Small intestine (tissue), 7 donors: ENCODE results near the gene TRAF5. TPM values are rescaled to one million over a fixed set of nuclear protein-coding genes. Genes with fewer than 3 reads are reported as not detected.
"Not testable (repeated sequence)": the region's sequence is repeated elsewhere in the genome, so short reads cannot be mapped to it uniquely, and the experiment has no call there.

Experiments
- DNase-seq, 2 donors: peaks; one replicate each; pipeline versions ENCODE4 v3.0.0 to v3.0.0-alpha.2; 2013
- FAIRE-seq: peaks from 2 replicates; lab custom pipeline; 2012; peaks lifted over from hg19 to GRCh38; lab: Jason Lieb, UNC
- H3K27ac ChIP-seq, 3 donors: one replicate each; pipeline ENCODE4 v1.5.1; 2013; ENCODE audit warnings: low read length in 2 of 3, mild to moderate bottlenecking in 2 of 3, control low read depth in 1 of 3, inconsistent platforms in 1 of 3, low read depth in 1 of 3, moderate library complexity in 1 of 3
- H3K27me3 ChIP-seq, 3 donors: one replicate each; pipeline ENCODE4 v1.6.1; 2013; ENCODE audit warnings: low read length in 3 of 3, inconsistent platforms in 1 of 3; ENCODE audit not compliant: control insufficient read depth in 3 of 3, insufficient read depth in 3 of 3
- H3K36me3 ChIP-seq, 3 donors: one replicate each; pipeline ENCODE4 v1.6.1; 2013; ENCODE audit warnings: low read length in 3 of 3, inconsistent platforms in 1 of 3, low read depth in 1 of 3, mild to moderate bottlenecking in 1 of 3, moderate library complexity in 1 of 3; ENCODE audit not compliant: control insufficient read depth in 3 of 3, insufficient read depth in 2 of 3
- H3K4me1 ChIP-seq, 3 donors: one replicate each; pipeline ENCODE4 v1.6.1; 2013; ENCODE audit warnings: low read length in 2 of 3, inconsistent platforms in 1 of 3, low read depth in 1 of 3, mild to moderate bottlenecking in 1 of 3, moderate library complexity in 1 of 3; ENCODE audit not compliant: control insufficient read depth in 3 of 3, insufficient read depth in 2 of 3
- H3K4me3 ChIP-seq, 3 donors: one replicate each; pipeline ENCODE4 v1.5.1; 2013; ENCODE audit warnings: low read length in 3 of 3, control low read depth in 1 of 3, inconsistent platforms in 1 of 3, low read depth in 1 of 3, mild to moderate bottlenecking in 1 of 3, moderate library complexity in 1 of 3
- H3K9me3 ChIP-seq, 2 donors: one replicate each; pipeline ENCODE4 v1.6.1; 2013; ENCODE audit warnings: low read depth in 1 of 2, low read length in 1 of 2; ENCODE audit not compliant: control insufficient read depth in 2 of 2, insufficient read depth in 1 of 2
- WGBS, 3 donors: extraction: QIAGEN DNeasy Blood & Tissue Kit; methylation state at CpG; one replicate each; pipeline ENCODE4 v1.1.7; 2013; 5-methylcytosine and 5-hydroxymethylcytosine counted together
- polyA plus RNA-seq, 4 donors: library from polyadenylated mRNA; stranded (reverse) in 3 of 4; unstranded in 1 of 4; fragments of 200-250 nt in 3 of 4; fragments of 120-200 nt in 1 of 4; gene quantifications; one replicate each; pipeline versions ENCODE4 v1.2.1 to v1.2.3, GENCODE V29; 2013
- donor health status: healthy with polysubstance abuse.
- donor health status: control.
- donor health status: control.
- donor health status: Bipolar disorder and iron deficiency.
- donor health status: healthy.

Gene TRAF5
- polyA plus RNA-seq, 4 donors: 0.67 to 11.9 (median 3.7) TPM

GRCh38 chr1:211345719-211346118 is 19.1 kb downstream of the TRAF5 start:
- no peak overlapping the region for H3K4me3 ChIP-seq
- WGBS, 3 donors: 97 to 100% (median 99%) methylated on average over 2 of the region's 2 CpGs
- peaks cover 2 to 6% (median 4%) of the 10 kb centered on the region in 3 donors for H3K4me1 ChIP-seq
- no peaks in the 10 kb centered on the region for H3K27me3 ChIP-seq
- H3K9me3 ChIP-seq: no peaks in the 10 kb centered on the region
- DNase-seq (no peak), FAIRE-seq (no peak)
- peaks cover 0 to 3% (median 0%) of the 10 kb centered on the region in 3 donors for H3K36me3 ChIP-seq
- no peak overlapping the region for H3K27ac ChIP-seq

GRCh38 chr1:211347077-211347844 is 20.6 kb downstream of the TRAF5 start:
- 84 to 89% (median 88%) methylated on average over 4 of the region's 4 CpGs for WGBS, 3 donors
- peaks cover 0 to 8% of the 10 kb centered on the region in 2 donors for H3K9me3 ChIP-seq
- peaks cover 0 to 3% (median 0%) of the 10 kb centered on the region in 3 donors for H3K36me3 ChIP-seq
- no peak for DNase-seq
- H3K4me1 ChIP-seq: peaks cover 0 to 6% (median 2%) of the 10 kb centered on the region in 3 donors
- no peak for FAIRE-seq
- H3K27me3 ChIP-seq: no peaks in the 10 kb centered on the region
- H3K27ac ChIP-seq: no peak overlapping the region
- H3K4me3 ChIP-seq: no peak overlapping the region

- Histone ChIP-seq H3K4me3 (no peak overlapping the region), H3K4me1 (peaks cover 0 to 7% (median 5%) of the 10 kb centered on the region in 3 donors), H3K27me3 (no peaks in the 10 kb centered on the region), H3K27ac (no peak overlapping the region), H3K9me3 (peaks cover 0 to 11% of the 10 kb centered on the region in 2 donors), H3K36me3 (peaks cover 0 to 3% (median 0%) of the 10 kb centered on the region in 3 donors)
- DNase-seq (no peak), FAIRE-seq (no peak)
These were observed 21.9 kb downstream of the TRAF5 start for GRCh38 chr1:211348547-211348946.

GRCh38 chr1:211349741-211350140 is 23.1 kb downstream of the TRAF5 start:
- Histone ChIP-seq H3K27me3 (no peaks in the 10 kb centered on the region), H3K4me1 (peaks cover 0 to 7% (median 0%) of the 10 kb centered on the region in 3 donors), H3K9me3 (peaks cover 0 to 11% of the 10 kb centered on the region in 2 donors), H3K36me3 (peaks cover 0 to 3% (median 0%) of the 10 kb centered on the region in 3 donors), H3K4me3 (no peak overlapping the region), H3K27ac (no peak overlapping the region)
- WGBS, 3 donors: 34 to 74% (median 55%) methylated on average over 2 of the region's 2 CpGs
- DNase-seq (no peak), FAIRE-seq (no peak)

GRCh38 chr1:211352055-211352454 is 25.4 kb downstream of the TRAF5 start:
- not testable (repeated sequence) for H3K36me3 ChIP-seq, DNase-seq, H3K4me3 ChIP-seq, H3K4me1 ChIP-seq, H3K27ac ChIP-seq, FAIRE-seq, H3K27me3 ChIP-seq
- WGBS, 3 donors: 95 to 98% (median 98%) methylated on average over 3 of the region's 3 CpGs
- peaks cover 0 to 11% of the 10 kb centered on the region in 2 donors for H3K9me3 ChIP-seq

GRCh38 chr1:211352465-211352864 is 25.8 kb downstream of the TRAF5 start:
- DNase-seq: no peak
- no peak overlapping the region for H3K27ac ChIP-seq
- WGBS, 3 donors: 94 to 100% (median 96%) methylated on average over 2 of the region's 2 CpGs
- H3K4me1 ChIP-seq: peaks cover 0 to 5% (median 0%) of the 10 kb centered on the region in 3 donors
- H3K36me3 ChIP-seq: peaks cover 0 to 9% (median 3%) of the 10 kb centered on the region in 3 donors
- no peak for FAIRE-seq
- H3K9me3 ChIP-seq: peaks cover 0 to 11% of the 10 kb centered on the region in 2 donors
- H3K27me3 ChIP-seq: no peaks in the 10 kb centered on the region
- no peak overlapping the region for H3K4me3 ChIP-seq

GRCh38 chr1:211352985-211353515 is 26.4 kb downstream of the TRAF5 start:
- Histone ChIP-seq H3K4me1 (peaks cover 0 to 5% (median 0%) of the 10 kb centered on the region in 3 donors), H3K9me3 (peaks cover 0 to 11% of the 10 kb centered on the region in 2 donors), H3K27me3 (no peaks in the 10 kb centered on the region), H3K36me3 (peaks cover 0 to 9% (median 3%) of the 10 kb centered on the region in 3 donors), H3K27ac (no peak overlapping the region), H3K4me3 (no peak overlapping the region)
- FAIRE-seq (no peak), DNase-seq (peak in 1 of 2 donors; percentile 67)
- WGBS, 3 donors: 49 to 66% (median 63%) methylated on average over 8 of the region's 8 CpGs

- Histone ChIP-seq H3K27me3 (no peaks in the 10 kb centered on the region), H3K36me3 (peaks cover 0 to 9% (median 3%) of the 10 kb centered on the region in 3 donors), H3K4me3 (no peak overlapping the region), H3K9me3 (peaks cover 0 to 11% of the 10 kb centered on the region in 2 donors), H3K4me1 (peaks cover 0 to 5% (median 0%) of the 10 kb centered on the region in 3 donors), H3K27ac (no peak overlapping the region)
- FAIRE-seq (no peak), DNase-seq (no peak)
- WGBS, 3 donors: 0 to 53% (median 4%) methylated on average over 1 of the region's 1 CpG
These were observed 27.1 kb downstream of the TRAF5 start for GRCh38 chr1:211353562-211354212.
